Ovary (tissue), 9 donors: ENCODE results near the gene TRAPPC14. TPM values are rescaled to one million over a fixed set of nuclear protein-coding genes. Genes with fewer than 3 reads are reported as not detected.
"Not testable (repeated sequence)": the region's sequence is repeated elsewhere in the genome, so short reads cannot be mapped to it uniquely, and the experiment has no call there.

ENCODE experiments used
- DNase-seq, 5 donors: peaks; one replicate each; pipeline ENCODE4 v3.0.0-alpha.2; 2019 to 2020
- H3K27ac ChIP-seq, 2 donors: fragments of 200-600 bp; one replicate each; pipeline versions ENCODE4 v1.5.1 to v1.8.0; 2019 to 2022
- H3K27me3 ChIP-seq: fragments of 200-600 bp; one replicate; pipeline ENCODE4 v1.8.0; 2022
- H3K36me3 ChIP-seq: fragments of 200-600 bp; sonication (generic); one replicate; pipeline ENCODE4 v1.5.1; 2019
- H3K4me1 ChIP-seq: one replicate; pipeline ENCODE4 v1.8.1; 2013; ENCODE audit warnings: mild to moderate bottlenecking, moderate library complexity; ENCODE audit not compliant: insufficient read depth
- H3K4me3 ChIP-seq: fragments of 200-600 bp; sonication (generic); one replicate; pipeline ENCODE4 v1.5.1; 2017
- H3K9me3 ChIP-seq, 2 donors: fragments of 200-600 bp in 1 of 2; sonication (generic) in 1 of 2; one replicate each; pipeline versions ENCODE4 v1.5.1 to v1.8.1; 2013 to 2019; ENCODE audit warnings: mild to moderate bottlenecking in 1 of 2, moderate library complexity in 1 of 2
- EP300 ChIP-seq: sonication (generic); formaldehyde crosslinking; IDR thresholded peaks from one replicate; pipeline ENCODE4 v1.6.1; 2017; ENCODE audit warnings: antibody characterized with exemption
- POLR2A ChIP-seq: fragments of 450-650 bp; IDR thresholded peaks from one replicate; pipeline ENCODE4 v1.6.1; 2017; ENCODE audit warnings: antibody characterized with exemption, mild to moderate bottlenecking, moderate library complexity
- WGBS, 3 donors: extraction: QIAGEN DNeasy Blood & Tissue Kit in 1 of 3; methylation state at CpG; one replicate each; pipeline versions ENCODE4 v1.1.5 to v1.1.7; 2013 to 2017; 5-methylcytosine and 5-hydroxymethylcytosine counted together
- intact Hi-C, 4 donors: fragments of 100-400 bp; cut with DNase I; formaldehyde crosslinking; loops; one replicate each; pipeline versions ENCODE4 v1.11.0 to v1.15.1; 2022 to 2023
- polyA plus RNA-seq, 2 donors: library from polyadenylated mRNA; stranded (reverse); fragments of 200-250 nt in 1 of 2; fragments of 350-450 nt in 1 of 2; fragmentation: Illumina TruSeq in 1 of 2; extraction: RNeasy Lipid Tissue Mini Kit (QIAGEN cat#74804) in 1 of 2; gene quantifications; one replicate each; pipeline ENCODE4 v1.2.3, GENCODE V29; 2013 to 2014
- total RNA-seq, 7 donors: library from RNA; depleted of rRNA in 2 of 7; stranded (reverse); fragments of >200 nt in 2 of 7; fragmentation: NEBNext Ultra II Directional in 3 of 7; extraction: Animal tissue kit (Norgen Biotek cat#: 25700) in 3 of 7; gene quantifications; one replicate each; pipeline versions ENCODE4 v1.1.0 to v1.2.4, GENCODE V29; 2016 to 2023
- TF ChIP-seq, protein P1 (sequence below), 3 donors: fragments of 450-650 bp in 2 of 3; fragments of 200-600 bp in 1 of 3; IDR thresholded peaks; one replicate each; pipeline versions ENCODE4 v1.5.1 to v1.8.0; 2016 to 2022; ENCODE audit warnings: antibody characterized with exemption in 3 of 3, mild to moderate bottlenecking in 1 of 3
- donor health status: DM: no; HTN: no; CAD: no; lungs with moderate emphysema.
- donor health status: DM: no; HTN: no; CAD: no.
- donor health status: Bipolar disorder and iron deficiency.
- donor health status: DM: yes; HTN: yes; CAD: no.
- donor health status: DM: no; HTN: no; CAD: no.
- donor health status: DM: yes; HTN: yes; CAD: no.

The TRAPPC14 gene
- total and polyA plus RNA-seq, 9 donors, result 2.8 to 27.2 (median 14.3) TPM

DNA sequence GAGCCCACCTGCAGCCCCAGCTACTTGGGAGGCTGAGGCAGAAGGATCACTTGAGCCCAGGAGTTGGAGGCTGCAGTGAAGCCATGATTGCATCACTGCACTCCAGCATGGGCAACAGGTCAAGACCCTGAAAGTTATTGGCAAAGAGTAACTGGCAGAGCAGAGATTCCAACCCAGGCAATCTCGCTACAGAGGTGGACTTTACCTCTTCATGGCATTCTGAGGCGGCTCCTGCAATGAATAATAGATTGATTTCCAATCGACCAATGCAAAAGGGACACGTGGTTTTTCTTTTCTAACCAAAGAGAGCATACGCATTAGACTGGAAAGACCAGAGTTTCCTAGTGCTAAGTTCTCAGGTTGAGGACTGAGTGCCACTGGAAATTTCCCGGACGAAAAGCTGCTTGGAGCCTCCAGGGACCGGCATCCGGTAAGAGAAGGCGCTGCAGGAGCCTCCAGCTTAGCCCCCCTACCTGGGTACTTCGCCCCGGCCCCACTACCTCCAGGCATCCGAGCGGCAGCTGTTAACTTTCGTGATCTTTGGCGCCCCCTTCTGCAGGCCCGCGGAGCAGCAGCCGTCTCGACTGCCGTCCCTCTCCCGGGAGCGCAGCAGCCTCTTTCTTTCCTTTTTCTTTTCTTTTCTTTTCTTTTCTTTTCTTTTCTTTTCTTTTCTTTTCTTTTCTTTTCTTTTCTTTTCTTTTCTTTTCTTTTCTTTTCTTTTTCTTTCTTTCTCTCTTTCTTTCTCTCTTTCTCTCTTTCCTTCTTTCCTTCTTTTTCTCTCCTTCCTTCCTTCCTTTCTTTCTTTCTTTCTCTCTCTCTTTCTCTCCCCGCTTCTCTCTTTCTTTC, 27.7 kb downstream of the TRAPPC14 start:
- peak; percentile 62 to 86 (median 81) for DNase-seq
- intact Hi-C loops, result loop anchor here in 3 of 4 donors (5.0 to 10.0 kb wide), 2 partner anchors 84 to 91 kb away; partner anchors contain the start of gene PVRIG (in 2 of the 3)
- TF ChIP-seq, protein P1, sequence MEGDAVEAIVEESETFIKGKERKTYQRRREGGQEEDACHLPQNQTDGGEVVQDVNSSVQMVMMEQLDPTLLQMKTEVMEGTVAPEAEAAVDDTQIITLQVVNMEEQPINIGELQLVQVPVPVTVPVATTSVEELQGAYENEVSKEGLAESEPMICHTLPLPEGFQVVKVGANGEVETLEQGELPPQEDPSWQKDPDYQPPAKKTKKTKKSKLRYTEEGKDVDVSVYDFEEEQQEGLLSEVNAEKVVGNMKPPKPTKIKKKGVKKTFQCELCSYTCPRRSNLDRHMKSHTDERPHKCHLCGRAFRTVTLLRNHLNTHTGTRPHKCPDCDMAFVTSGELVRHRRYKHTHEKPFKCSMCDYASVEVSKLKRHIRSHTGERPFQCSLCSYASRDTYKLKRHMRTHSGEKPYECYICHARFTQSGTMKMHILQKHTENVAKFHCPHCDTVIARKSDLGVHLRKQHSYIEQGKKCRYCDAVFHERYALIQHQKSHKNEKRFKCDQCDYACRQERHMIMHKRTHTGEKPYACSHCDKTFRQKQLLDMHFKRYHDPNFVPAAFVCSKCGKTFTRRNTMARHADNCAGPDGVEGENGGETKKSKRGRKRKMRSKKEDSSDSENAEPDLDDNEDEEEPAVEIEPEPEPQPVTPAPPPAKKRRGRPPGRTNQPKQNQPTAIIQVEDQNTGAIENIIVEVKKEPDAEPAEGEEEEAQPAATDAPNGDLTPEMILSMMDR (IDR thresholded peaks at IDR 0.05), result peak; percentile 65 to 67 (median 66)
- no peak for TF ChIP-seq POLR2A
- no peaks in the 10 kb centered on the region for H3K36me3 ChIP-seq
- H3K27ac ChIP-seq, result no peak overlapping the region
- no peak overlapping the region for H3K4me3 ChIP-seq
- H3K27me3 ChIP-seq, result no peaks in the 10 kb centered on the region
- WGBS, 3 donors, result 11% methylated on average over 24 of the region's 24 CpGs
- peaks cover 3% of the 10 kb centered on the region for H3K4me1 ChIP-seq
- H3K9me3 ChIP-seq, result no peaks in the 10 kb centered on the region

DNA sequence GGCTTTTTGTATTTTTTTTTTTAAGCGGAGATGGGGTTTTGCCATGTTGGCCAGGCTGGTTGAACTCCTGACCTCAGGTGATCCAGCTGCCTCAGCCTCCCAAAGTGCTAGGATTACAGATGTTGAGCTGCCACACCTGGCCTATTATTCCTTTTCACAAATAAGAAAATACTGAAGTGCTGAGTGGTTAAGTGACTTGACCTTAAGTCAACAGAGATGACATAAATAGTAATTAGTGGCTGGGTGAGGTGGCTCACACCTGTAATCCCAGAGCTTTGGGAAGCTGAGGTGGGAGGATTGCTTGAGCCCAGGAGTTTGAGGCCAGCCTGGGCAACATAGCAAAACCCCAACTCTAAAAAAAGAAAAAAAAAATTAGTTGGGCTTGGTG, 28.3 kb downstream of the TRAPPC14 start:
- intact Hi-C loops, result loop anchor here in 3 of 4 donors (5.0 to 10.0 kb wide), 2 partner anchors 85 to 92 kb away; partner anchors contain the start of gene PVRIG (in 2 of the 3)

DNA sequence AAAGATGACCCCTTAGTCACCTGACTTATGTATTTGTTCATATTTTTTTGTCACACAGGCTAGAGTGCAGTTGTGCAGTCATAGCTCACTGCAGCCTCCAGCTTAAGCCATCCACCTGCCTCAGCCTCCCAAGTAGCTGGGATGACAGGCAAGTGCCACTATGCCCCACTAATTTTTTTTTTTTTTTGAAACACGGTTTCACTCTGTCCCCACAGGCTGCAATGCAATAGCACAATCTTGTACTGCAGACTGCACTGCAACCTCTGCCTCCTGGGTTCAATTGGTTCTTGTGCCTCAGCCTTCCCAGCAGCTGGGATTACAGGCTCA, 29.9 kb downstream of the TRAPPC14 start:
- 46 to 67% (median 63%) methylated on average over 1 of the region's 1 CpG for WGBS, 3 donors
- Histone ChIP-seq H3K36me3 (no peaks in the 10 kb centered on the region), H3K9me3 (no peaks in the 10 kb centered on the region), H3K4me1 (peaks cover 3% of the 10 kb centered on the region), H3K27ac (peak overlapping the region; percentile 89 to 95), H3K27me3 (no peaks in the 10 kb centered on the region), H3K4me3 (no peak overlapping the region)
- no peak for DNase-seq
- TF ChIP-seq POLR2A, result no peak
- TF ChIP-seq, protein P1 (IDR thresholded peaks at IDR 0.05), result no peak
- no peak for TF ChIP-seq EP300
- intact Hi-C loops, result no loop called here

More for the DNA sequence above, 28.3 kb downstream of the TRAPPC14 start:
- not testable (repeated sequence) for DNase-seq, H3K4me1 ChIP-seq, H3K27me3 ChIP-seq, H3K36me3 ChIP-seq, H3K4me3 ChIP-seq, H3K27ac ChIP-seq, H3K9me3 ChIP-seq
- 87 to 100% (median 100%) methylated on average over 1 of the region's 1 CpG for WGBS, 3 donors

DNA sequence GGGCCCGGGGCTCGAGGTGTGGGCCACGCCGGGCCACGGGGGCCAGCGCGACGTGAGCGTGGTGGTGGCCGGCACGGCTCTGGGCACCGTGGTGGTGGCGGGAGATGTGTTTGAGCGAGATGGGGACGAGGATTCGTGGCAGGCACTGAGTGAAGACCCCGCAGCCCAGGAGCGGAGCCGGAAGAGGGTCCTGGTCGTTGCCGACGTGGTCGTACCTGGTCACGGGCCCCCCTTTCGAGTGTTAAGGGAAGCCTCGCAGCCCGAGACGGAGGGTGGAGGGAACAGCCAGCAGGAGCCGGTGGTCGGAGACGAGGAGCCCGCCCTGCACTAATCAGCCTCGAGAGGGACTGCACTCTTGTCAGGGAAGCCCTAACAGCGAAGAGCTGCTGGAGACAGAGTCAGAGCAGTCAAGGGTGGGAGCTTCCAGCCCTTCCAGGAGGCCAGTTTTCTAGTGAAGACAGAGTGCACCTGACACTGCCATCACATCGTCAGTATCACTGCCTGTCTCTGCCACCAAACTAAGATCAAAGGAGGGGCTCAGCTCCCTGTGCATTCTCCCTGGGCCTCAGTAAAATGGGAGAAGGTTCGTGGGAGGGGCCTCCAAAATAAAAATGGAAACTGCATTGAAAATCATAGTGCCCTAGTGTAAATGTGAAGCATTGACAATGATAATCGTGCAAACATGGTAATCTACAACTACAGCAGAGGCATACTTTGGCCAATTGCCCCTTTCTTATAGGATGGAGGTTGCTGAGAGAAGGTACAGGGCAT, 30.5 kb downstream of the TRAPPC14 start:
- WGBS, 3 donors, result 2 to 3% (median 2%) methylated on average over 27 to 37 of the region's 37 CpGs
- peak overlapping the region; percentile 61 for H3K4me3 ChIP-seq
- no peaks in the 10 kb centered on the region for H3K27me3 ChIP-seq
- no peaks in the 10 kb centered on the region for H3K36me3 ChIP-seq
- H3K4me1 ChIP-seq, result peaks cover 3% of the 10 kb centered on the region
- H3K9me3 ChIP-seq, result no peaks in the 10 kb centered on the region
- peak overlapping the region; percentile 89 to 95 for H3K27ac ChIP-seq
- TF ChIP-seq POLR2A (no peak), EP300 (no peak)
- TF ChIP-seq, protein P1 (IDR thresholded peaks at IDR 0.05), result no peak
- intact Hi-C loops, result no loop called here
- DNase-seq, result peak in 2 of 5 donors; percentile 54 to 57
